GDM1 (cell line): Measurements from ENCODE around the gene RPS6KB2.
"Not testable (repeated sequence)": the region's sequence is repeated elsewhere in the genome, so short reads cannot be mapped to it uniquely, and the experiment has no call there.

Experiments
- DNase-seq: peaks from one replicate; lab custom pipeline; 2025; lab: John Stamatoyannopoulos, UW

The RPS6KB2 gene

GRCh38 chr11:67442504-67443404 lies 14.5 kb downstream of the RPS6KB2 start:
- DNase-seq = no peak

- no peak for DNase-seq
Observed at GRCh38 chr11:67445515-67445914, 17.2 kb downstream of the RPS6KB2 start.

DNA sequence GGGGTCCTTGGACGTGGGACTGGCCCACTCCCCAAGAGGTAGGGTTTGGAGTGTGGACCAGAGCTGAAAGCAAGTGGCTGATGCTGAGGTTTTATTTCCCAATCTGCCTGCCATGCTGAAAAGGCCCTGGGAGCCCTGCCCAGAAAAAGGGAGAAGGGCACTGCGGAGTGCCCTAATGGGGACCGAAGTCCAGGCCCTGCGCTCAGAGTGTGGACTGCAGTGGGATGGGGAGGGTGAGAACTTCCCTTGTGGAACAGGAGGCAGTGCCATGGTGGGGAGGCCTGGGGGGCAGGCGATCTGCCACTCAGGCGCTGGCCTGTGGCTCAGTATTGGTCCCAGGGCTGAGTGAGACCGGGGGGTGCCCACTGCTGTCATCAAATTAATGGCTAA lies 19.9 kb downstream of the RPS6KB2 start:
- DNase-seq = no peak

- DNase-seq = peak; percentile 25
Observed at GRCh38 chr11:67449116-67449844, 21.0 kb downstream of the RPS6KB2 start.

- no peak for DNase-seq
Observed at GRCh38 chr11:67450796-67451657, 22.7 kb downstream of the RPS6KB2 start.

- no peak for DNase-seq
Observed at GRCh38 chr11:67451658-67451976, 23.3 kb downstream of the RPS6KB2 start.

GRCh38 chr11:67452141-67452952 lies 24.1 kb downstream of the RPS6KB2 start, which contains the start of gene GPR152:
Gene GPR152 (minus strand): TSS chr11:67452729. CDS start chr11:67452724, 5 bp downstream.
- DNase-seq = no peak

DNA sequence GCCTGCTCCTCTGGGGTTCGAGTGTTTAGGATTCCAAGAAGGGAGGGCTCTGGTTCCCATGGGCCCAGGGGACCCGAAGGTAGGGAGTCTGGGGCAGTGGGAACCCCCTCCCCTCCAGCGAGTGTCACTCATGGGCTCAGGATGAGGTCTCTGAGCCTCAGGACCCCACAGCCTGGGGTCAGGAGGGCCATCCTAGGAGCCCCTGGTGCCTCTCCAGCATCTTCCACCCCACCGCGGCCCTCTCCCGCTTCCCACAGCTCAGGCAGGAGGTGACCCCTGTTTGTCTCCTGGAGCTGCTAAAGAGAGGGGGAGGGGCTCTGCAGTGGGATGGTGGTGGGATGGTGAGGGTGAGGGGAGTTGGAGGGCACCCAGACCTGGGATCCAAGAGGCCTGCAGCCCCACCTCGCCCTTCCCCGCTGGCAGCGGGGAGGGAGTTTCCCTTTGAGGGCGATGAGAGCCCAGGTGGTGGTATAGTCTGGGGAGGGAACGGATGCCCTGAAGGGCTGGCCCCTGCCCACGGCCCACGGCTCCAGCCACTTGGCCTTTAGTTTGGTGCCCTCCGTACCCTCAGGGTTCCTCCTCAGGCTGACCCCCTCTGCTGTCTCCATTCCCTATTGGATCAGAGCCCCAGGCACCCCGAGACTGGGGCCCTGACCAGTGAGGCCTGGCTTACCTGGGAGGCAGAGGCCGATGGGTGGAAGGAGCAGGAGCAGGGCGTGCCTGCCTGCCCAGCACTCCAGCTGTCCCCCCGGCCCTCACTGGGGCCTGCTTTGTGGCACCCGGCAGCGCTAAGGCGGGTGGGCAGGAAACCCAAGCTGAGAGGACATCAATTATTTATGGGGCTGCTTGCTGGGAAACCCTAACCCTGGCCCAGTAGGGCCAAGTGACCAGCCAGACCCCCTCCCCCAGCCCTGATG lies 25.8 kb downstream of the RPS6KB2 start:
- DNase-seq = no peak

GRCh38 chr11:67455054-67455453 lies 26.8 kb downstream of the RPS6KB2 start, which contains the start of gene CABP4:
Gene CABP4 (plus strand): TSS chr11:67455354. CDS start chr11:67455424, 70 bp downstream.
- no peak for DNase-seq

DNA sequence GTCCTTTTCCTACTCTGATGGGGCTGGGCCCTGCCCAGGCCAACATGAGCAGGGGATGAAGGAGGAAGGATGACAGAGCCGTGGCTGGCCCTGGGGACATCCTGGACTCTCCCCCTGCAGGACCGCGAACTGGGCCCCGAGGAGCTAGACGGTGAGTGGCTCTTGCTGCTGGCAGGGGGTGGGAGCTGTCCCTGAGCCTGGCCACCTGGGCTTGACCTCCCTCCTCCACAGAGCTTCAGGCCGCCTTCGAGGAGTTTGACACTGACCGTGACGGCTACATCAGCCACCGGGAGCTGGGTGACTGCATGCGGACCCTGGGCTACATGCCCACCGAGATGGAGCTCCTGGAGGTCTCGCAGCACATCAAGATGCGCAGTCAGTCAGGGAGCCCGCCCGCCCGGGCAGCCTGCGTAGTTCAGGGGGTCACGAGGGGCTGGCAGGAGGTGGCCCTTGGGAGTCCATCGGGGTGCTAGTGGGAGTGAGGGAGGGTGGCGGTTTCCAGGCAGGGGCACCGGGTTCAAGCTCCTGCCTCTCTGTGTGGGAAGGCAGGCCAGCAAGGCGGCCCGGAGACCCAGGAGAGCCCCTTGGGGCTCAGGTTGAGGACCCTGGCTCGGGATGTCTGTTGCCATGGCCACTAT lies 27.9 kb downstream of the RPS6KB2 start:
- DNase-seq = no peak

GRCh38 chr11:67457453-67457852 lies 29.2 kb downstream of the RPS6KB2 start:
- DNase-seq = no peak

GRCh38 chr11:67458266-67458665 lies 30.0 kb downstream of the RPS6KB2 start:
- DNase-seq = no peak

DNA sequence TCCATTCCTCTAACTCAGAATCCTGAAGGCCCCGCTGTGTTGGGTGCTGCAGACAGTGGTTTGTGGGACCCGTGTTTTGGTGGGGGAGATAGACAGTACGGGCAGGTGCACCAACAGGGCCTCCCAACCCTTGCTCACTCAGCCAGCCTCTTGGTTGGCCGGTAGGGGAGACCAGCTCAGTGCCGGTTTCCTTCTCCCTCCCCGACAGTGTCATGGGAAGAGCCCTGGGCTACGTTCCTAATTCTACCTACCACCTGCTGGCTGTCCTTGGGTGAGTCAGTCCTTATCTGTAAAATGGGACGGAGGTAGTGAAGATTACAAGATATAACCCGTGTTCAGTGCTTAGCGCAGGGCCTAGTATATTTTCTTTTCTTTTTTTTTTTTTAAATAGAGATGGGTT lies 34.9 kb downstream of the RPS6KB2 start:
- DNase-seq = no peak

GRCh38 chr11:67463680-67464410 lies 35.6 kb downstream of the RPS6KB2 start:
- no peak for DNase-seq

DNA sequence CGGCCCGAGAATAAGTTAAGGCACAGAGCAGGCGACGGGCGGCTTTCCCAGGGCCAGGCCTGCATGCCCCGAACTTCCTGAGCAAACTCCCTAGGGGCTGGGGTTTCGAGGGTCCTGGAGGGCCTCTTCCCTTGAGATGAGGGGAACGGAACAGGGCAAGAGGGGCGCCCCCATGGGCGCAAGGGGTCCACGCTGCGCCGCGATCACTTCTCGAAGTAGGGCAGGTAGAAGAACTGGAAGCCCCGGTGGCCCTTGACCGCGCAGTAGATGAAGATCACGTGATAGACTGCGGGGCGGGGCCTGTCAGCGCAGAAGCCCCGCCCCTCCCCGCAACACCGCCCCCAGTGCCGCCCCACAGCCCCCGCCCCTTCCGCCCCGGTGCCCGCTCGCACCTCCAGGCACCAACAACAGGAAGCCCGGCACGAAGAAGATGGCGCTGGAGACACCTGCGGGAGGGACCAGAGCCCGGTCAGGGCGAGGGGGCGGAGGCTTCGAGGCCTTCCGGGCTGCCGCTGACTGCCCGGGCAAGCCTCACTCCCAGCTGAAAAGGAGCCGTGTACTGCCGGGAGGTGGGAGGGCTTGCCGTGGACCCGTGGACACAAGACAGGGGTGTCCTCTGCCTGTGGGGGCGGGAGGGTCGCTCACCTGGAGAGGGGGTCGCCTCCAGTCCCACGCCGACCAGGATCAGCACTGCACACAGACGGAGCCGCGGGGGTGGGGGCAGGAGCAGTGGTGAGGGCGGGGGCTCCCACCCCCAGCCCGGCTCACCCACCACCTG lies 36.3 kb downstream of the RPS6KB2 start:
- peak; percentile 83 for DNase-seq

DNA sequence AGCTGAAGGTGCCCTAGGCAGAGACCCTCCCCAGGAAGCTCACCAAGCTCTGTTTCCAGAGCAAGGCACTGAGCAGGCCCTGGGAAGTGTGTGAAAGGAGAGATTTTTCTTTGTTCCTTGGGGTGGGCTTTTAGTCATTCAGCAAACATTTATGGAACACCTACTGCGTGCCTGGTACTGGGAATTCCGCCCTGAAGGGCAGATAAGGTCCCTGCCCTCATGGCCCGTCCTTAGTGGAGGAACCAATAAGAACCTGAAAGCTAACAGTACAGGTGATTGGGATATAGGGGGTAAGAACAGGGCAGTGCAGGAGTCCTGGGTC lies 36.9 kb downstream of the RPS6KB2 start:
- DNase-seq = no peak

GRCh38 chr11:67465530-67465929 lies 37.2 kb downstream of the RPS6KB2 start:
- DNase-seq = not testable (repeated sequence)

DNA sequence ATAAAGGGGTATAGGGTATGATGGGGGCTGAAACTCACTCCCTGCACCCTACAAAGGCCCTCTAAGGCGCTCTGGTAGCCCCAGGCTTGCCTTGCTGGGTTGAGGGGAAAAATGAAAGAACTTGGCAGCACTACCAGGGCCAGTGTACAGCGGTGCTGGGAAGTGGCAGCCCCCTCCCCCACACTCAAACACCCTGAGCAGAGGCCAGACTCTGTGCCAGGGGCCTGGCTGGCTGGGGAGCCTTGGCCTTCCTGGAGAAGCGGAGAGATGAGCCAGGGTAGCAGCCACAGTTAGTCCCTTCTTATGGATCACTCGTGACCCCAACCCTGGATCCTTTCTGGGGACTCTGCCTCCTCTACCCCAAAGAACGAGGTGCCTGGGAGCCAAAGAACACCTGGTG lies 38.1 kb downstream of the RPS6KB2 start:
- no peak for DNase-seq
